Smooth muscle cell (in vitro differentiated cells): ENCODE data around the gene UGGT2. TPM values are rescaled to one million over a fixed set of nuclear protein-coding genes. Genes with fewer than 3 reads are reported as not detected.
"Not testable (repeated sequence)": the region's sequence is repeated elsewhere in the genome, so short reads cannot be mapped to it uniquely, and the experiment has no call there.

Source experiments
- DNase-seq: peaks from one replicate; lab custom pipeline; 2025; ENCODE audit not compliant: unreplicated experiment; lab: John Stamatoyannopoulos, UW
- H2AFZ ChIP-seq: fragments of 200-600 bp; sonication (generic); 2 replicates; pipeline ENCODE4 v1.6.0; 2016; ENCODE audit warnings: antibody characterized with exemption, low read depth, mild to moderate bottlenecking
- H3F3A ChIP-seq: fragments of 200-600 bp; sonication (generic); 2 replicates; pipeline ENCODE4 v1.6.0; 2017; ENCODE audit warnings: antibody characterized with exemption, low read depth
- H3K27ac ChIP-seq: fragments of 200-600 bp; sonication (generic); 2 replicates; pipeline ENCODE4 v1.5.1; 2016; ENCODE audit warnings: low read depth, mild to moderate bottlenecking
- H3K27me3 ChIP-seq: fragments of 200-600 bp; sonication (generic); 2 replicates; pipeline ENCODE4 v1.6.1; 2016; ENCODE audit warnings: low read depth, mild to moderate bottlenecking
- H3K36me3 ChIP-seq: fragments of 200-600 bp; sonication (generic); 2 replicates; pipeline ENCODE4 v1.5.1; 2016; ENCODE audit warnings: low read depth
- H3K4me1 ChIP-seq: fragments of 200-600 bp; sonication (generic); 2 replicates; pipeline ENCODE4 v1.5.1; 2016; ENCODE audit warnings: low read depth
- H3K4me2 ChIP-seq: fragments of 200-600 bp; sonication (generic); 2 replicates; pipeline ENCODE4 v1.6.0; 2016; ENCODE audit warnings: mild to moderate bottlenecking
- H3K4me3 ChIP-seq: fragments of 200-600 bp; sonication (generic); 2 replicates; pipeline ENCODE4 v1.5.1; 2016; ENCODE audit warnings: mild to moderate bottlenecking
- H3K79me2 ChIP-seq: fragments of 200-600 bp; sonication (generic); 2 replicates; pipeline ENCODE4 v1.6.0; 2016; ENCODE audit warnings: low read depth, mild to moderate bottlenecking
- H3K9ac ChIP-seq: fragments of 200-600 bp; sonication (generic); 2 replicates; pipeline ENCODE4 v1.6.0; 2016; ENCODE audit warnings: low read depth
- H3K9me3 ChIP-seq: fragments of 200-600 bp; sonication (generic); replicated peaks from 2 replicates; pipeline ENCODE4 v1.5.1; 2016; ENCODE audit warnings: low read depth
- H4K20me1 ChIP-seq: fragments of 200-600 bp; sonication (generic); 2 replicates; pipeline ENCODE4 v1.6.0; 2016; ENCODE audit warnings: low read depth
- WGBS: methylation state at CpG from one replicate; pipeline ENCODE4 v1.1.7; 2016; ENCODE audit warnings: low lambda C conversion rate; 5-methylcytosine and 5-hydroxymethylcytosine counted together
- polyA plus RNA-seq: library from polyadenylated mRNA; unstranded; fragments of >200 nt; fragmentation: Nextera tagmentation; extraction: Ambion mirVana; gene quantifications from 2 replicates; pipeline ENCODE4 v1.2.1, GENCODE V29; 2016
- total RNA-seq: library from RNA; depleted of rRNA; stranded (reverse); fragments of >200 nt; gene quantifications from 2 replicates; pipeline ENCODE4 v1.2.3, GENCODE V29; 2014
- TF ChIP-seq, protein P1 (sequence below): fragments of 200-600 bp; sonication (generic); IDR thresholded peaks from 2 replicates; pipeline ENCODE4 v1.5.1; 2017; ENCODE audit warnings: borderline replicate concordance, mild to moderate bottlenecking, antibody characterized with exemption; ENCODE audit not compliant: insufficient read depth, poor library complexity, severe bottlenecking

Gene UGGT2
- total and polyA plus RNA-seq, 2 experiments from 2014 or later = 27.4 to 67.2 TPM

- H3K27ac ChIP-seq, H3K4me1 ChIP-seq, H3K36me3 ChIP-seq, H3F3A ChIP-seq, H3K4me3 ChIP-seq, H3K4me2 ChIP-seq, DNase-seq, H3K9me3 ChIP-seq, H3K9ac ChIP-seq, H3K27me3 ChIP-seq, H2AFZ ChIP-seq: not testable (repeated sequence)
- Histone ChIP-seq H4K20me1 (peaks cover 60% of the 10 kb centered on the region), H3K79me2 (peaks cover 89% of the 10 kb centered on the region)
- WGBS = over 99% methylated on average over 16 of the region's 16 CpGs
Observed at GRCh38 chr13:96046449-96047126, 6.6 kb downstream of the UGGT2 start.

DNA sequence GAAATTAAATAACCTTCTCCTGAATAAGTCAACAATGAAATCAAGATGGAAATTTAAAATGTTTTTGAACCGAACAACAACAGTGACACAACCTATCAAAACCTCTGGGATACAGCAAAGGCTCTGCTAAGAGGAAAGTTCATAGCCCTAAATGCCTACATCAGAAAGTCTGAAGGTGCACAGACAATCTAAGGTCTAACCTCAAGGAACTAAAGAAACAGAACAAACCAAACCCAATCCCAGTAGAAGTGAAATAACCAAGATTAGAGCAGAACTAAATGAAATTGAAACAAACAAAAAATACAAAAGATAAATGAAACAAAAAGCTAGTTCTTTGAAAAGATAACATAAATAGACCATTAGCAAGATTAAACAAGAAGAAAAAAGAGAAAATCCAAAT is 9.0 kb downstream of the UGGT2 start:
- no peak overlapping the region for H2AFZ ChIP-seq
- H4K20me1 ChIP-seq = peaks cover 77% of the 10 kb centered on the region
- TF ChIP-seq, protein P1, sequence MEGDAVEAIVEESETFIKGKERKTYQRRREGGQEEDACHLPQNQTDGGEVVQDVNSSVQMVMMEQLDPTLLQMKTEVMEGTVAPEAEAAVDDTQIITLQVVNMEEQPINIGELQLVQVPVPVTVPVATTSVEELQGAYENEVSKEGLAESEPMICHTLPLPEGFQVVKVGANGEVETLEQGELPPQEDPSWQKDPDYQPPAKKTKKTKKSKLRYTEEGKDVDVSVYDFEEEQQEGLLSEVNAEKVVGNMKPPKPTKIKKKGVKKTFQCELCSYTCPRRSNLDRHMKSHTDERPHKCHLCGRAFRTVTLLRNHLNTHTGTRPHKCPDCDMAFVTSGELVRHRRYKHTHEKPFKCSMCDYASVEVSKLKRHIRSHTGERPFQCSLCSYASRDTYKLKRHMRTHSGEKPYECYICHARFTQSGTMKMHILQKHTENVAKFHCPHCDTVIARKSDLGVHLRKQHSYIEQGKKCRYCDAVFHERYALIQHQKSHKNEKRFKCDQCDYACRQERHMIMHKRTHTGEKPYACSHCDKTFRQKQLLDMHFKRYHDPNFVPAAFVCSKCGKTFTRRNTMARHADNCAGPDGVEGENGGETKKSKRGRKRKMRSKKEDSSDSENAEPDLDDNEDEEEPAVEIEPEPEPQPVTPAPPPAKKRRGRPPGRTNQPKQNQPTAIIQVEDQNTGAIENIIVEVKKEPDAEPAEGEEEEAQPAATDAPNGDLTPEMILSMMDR = no peak
- WGBS = 100% methylated on average over 1 of the region's 1 CpG
- no peaks in the 10 kb centered on the region for H3F3A ChIP-seq
- H3K4me3 ChIP-seq = no peak overlapping the region
- H3K9me3 ChIP-seq = no peaks in the 10 kb centered on the region
- no peaks in the 10 kb centered on the region for H3K36me3 ChIP-seq
- no peaks in the 10 kb centered on the region for H3K4me1 ChIP-seq
- H3K4me2 ChIP-seq = no peak overlapping the region
- peaks cover 97% of the 10 kb centered on the region for H3K79me2 ChIP-seq
- H3K27me3 ChIP-seq = no peaks in the 10 kb centered on the region
- H3K27ac ChIP-seq = no peak overlapping the region
- H3K9ac ChIP-seq = no peak overlapping the region
- DNase-seq = no peak

- H3K4me2 ChIP-seq = no peak overlapping the region
- H3K27me3 ChIP-seq = no peaks in the 10 kb centered on the region
- H3K4me3 ChIP-seq = no peak overlapping the region
- no peak overlapping the region for H2AFZ ChIP-seq
- DNase-seq = no peak
- peaks cover 98% of the 10 kb centered on the region for H3K79me2 ChIP-seq
- H4K20me1 ChIP-seq = peaks cover 93% of the 10 kb centered on the region
- no peak overlapping the region for H3K27ac ChIP-seq
- H3F3A ChIP-seq = no peaks in the 10 kb centered on the region
- no peaks in the 10 kb centered on the region for H3K4me1 ChIP-seq
- no peaks in the 10 kb centered on the region for H3K36me3 ChIP-seq
- H3K9ac ChIP-seq = no peak overlapping the region
- TF ChIP-seq, protein P1 = no peak
- H3K9me3 ChIP-seq = no peaks in the 10 kb centered on the region
- 91% methylated on average over 4 of the region's 4 CpGs for WGBS
Observed at GRCh38 chr13:96041326-96042110, 11.7 kb downstream of the UGGT2 start.

GRCh38 chr13:96036515-96036914 is 16.7 kb downstream of the UGGT2 start:
- peaks cover 98% of the 10 kb centered on the region for H4K20me1 ChIP-seq
- WGBS = 100% methylated on average over 1 of the region's 1 CpG
- no peak overlapping the region for H3K27ac ChIP-seq
- H3K79me2 ChIP-seq = peaks cover 89% of the 10 kb centered on the region
- TF ChIP-seq, protein P1 = no peak
- no peak for DNase-seq
- H3K4me1 ChIP-seq = no peaks in the 10 kb centered on the region
- H3K4me2 ChIP-seq = no peak overlapping the region
- H3K9me3 ChIP-seq = no peaks in the 10 kb centered on the region
- no peak overlapping the region for H2AFZ ChIP-seq
- H3K4me3 ChIP-seq = no peak overlapping the region
- no peaks in the 10 kb centered on the region for H3K27me3 ChIP-seq
- no peak overlapping the region for H3K9ac ChIP-seq
- no peaks in the 10 kb centered on the region for H3K36me3 ChIP-seq
- H3F3A ChIP-seq = no peaks in the 10 kb centered on the region
